HG02970 (cell line): ENCODE measurements around the gene NXPH3.

Source experiments
- ATAC-seq: cut with Tn5 transposase; IDR thresholded peaks from one replicate; pipeline ENCODE4 v1.9.1; 2021; ENCODE audit warnings: mild to moderate bottlenecking, moderate library complexity, moderate number of reproducible peaks; ENCODE audit not compliant: unreplicated experiment, low FRiP score

Gene NXPH3

DNA sequence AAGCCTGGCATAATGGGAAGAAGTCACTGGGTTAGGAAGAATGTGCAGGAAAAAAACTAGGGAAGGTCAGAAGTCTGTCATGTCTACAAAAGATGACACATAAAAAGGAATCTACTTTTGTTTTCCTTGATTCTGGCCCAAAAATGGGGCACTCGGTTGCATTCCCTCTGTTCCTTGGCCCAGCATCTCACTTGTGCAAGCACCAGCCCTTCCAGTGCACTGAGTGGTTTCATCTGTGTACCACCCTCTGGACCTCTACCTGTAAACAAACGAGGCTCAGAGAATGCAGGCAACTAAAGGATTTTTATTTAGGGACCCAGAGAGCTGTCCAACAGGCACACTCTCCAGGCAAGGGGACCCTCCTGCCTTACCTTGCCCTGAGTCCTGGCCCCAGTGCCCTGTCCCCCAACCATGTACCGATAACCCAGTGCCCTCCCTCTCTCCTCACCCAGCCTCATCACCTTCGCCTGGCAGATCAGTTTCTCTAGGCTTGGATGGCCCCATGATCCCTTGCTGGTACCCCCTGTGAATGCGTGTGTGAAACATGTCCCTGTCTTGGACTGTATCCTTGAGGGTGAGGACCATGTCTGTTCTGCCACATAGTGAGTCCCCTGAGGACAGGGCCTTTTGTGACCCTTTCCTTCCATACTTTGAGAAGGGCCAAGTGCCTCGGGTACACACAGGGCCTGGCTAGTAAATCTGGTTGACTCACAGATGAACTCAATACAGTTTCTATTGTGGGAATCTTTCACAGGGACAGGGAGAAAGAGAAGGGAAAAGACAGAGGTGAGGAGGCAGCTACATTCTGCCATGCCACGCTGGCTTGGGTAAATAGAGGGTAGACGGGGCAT lies 13.3 kb downstream of the NXPH3 start:
- no peak for ATAC-seq

GRCh38 chr17:49589577-49589927 lies 13.9 kb downstream of the NXPH3 start:
- no peak for ATAC-seq

DNA sequence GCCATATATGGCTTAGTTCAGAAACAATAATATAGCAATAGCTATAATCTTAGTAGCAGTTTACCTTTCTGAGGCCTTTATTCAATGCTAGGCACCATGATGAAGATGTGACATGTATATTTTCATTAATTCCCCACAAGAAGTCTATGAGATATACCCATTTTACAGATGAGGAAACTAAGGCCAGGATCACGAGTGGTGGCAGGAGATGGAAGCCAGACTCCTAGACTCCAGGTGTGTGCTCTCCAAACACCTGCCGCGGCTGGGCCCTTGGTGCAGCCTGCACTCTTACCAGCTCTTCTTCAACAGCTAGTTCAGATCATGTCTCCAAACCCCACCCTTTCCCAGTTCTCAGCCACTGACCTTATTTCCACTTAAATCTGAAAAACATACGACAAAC lies 15.2 kb downstream of the NXPH3 start:
- ATAC-seq, result no peak

- ATAC-seq, result no peak
These were observed 16.6 kb downstream of the NXPH3 start for GRCh38 chr17:49592263-49592662.

GRCh38 chr17:49595328-49595727 lies 19.7 kb downstream of the NXPH3 start:
- ATAC-seq, result no peak

DNA sequence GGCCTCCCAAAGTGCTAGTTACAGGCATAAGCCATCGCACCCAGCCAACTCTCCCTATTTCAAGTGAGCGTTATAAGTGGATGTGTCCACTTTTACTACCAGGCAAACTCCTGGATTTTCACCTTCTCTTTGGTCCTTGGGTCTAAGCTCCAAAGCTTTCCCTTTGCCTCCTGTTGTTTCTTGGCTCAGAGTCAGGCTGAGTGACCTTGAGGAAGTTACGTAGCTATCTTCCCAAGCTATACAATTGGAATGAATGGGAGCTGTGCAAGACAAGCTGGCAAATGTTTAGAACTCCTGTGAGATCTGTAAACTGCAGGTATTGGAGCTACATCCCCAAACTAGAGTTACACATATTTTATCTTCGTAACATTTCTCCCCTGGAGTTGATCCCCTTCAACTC lies 20.3 kb downstream of the NXPH3 start:
- ATAC-seq, result no peak

DNA sequence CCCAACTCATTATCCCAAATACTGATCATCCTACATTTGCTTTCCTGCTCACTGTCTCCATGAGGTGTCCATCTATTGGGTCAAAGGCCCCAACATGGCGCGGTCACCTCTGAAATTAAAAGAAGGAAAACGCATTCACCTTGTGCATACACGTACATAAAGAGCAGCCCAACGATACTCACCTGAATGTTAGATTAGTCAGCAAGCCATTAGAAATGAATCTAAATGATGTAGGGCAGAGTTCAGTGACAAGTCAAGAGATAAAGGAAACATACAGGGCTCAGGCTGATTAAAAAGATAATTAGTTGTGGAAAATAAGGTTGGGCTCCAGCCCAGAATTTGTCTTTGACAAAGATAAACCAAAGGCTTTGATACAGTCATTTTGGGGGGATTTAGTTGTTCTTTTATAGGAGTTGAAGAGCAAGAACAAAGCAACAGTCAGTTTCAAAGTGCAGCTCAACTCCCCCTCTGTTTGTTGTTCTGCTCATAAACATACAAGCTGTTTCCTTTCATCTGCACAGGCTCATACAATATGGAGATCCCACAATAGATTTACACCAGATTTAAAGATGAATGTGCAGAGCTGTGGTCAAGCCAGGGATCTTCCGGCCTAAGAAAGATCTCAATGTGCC lies 21.1 kb downstream of the NXPH3 start:
- no peak for ATAC-seq

DNA sequence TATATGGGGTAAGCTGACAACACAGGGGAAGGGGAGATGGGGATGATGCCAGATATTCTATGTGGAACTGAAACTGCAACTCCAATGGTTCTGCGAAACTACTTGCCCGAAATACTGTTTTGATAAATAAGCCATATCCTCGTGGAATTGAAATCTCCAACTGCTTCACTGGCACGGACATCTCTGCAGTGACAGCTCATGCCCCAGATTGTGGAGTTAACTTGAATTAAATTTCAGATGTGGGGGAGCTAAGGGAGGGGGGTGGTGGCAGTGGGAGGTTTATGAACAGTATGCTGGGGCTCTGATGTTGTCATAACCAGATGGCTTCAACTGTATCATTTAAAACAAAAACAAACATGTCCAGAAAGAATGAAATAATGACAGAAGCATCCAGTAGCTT lies 21.8 kb downstream of the NXPH3 start:
- no peak for ATAC-seq

DNA sequence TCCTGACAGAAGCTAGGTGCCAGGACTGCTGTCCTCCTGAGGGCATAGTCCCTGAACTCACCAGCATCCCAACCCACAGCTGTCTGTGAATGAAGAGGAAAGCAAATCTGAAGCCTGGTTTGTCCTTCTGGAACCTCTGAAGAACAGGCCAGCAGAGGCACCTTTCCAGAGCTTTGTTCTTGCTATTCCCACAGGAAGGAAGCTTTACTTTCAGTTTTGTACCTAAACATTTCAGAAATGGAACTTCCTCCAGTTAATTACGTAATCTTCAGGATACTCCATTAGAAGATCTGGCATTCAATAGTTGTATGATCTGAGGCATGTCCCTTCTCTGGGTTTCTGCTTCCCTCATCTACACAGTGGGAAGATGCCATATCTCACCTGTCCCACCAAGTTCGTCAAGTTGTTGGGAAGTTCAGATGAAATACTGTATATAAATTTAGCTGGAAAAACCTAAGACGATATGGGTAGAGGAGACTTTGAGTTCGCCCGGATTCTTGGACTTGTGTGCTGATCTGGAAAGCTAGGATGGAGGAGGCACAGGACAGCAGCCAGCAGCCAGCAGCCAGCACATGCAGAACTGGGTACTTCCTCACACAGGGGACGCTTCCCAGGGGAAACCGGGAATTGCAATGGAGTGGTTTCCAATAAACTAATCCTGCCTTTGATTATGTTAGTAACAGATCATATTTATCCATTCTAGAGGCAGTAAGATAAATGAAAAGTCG lies 22.4 kb downstream of the NXPH3 start:
- no peak for ATAC-seq

- ATAC-seq, result no peak
These were observed 23.2 kb downstream of the NXPH3 start for GRCh38 chr17:49598918-49599317.

GRCh38 chr17:49600949-49601348 lies 25.3 kb downstream of the NXPH3 start:
- no peak for ATAC-seq

GRCh38 chr17:49602783-49603182 lies 27.1 kb downstream of the NXPH3 start:
- ATAC-seq, result no peak

DNA sequence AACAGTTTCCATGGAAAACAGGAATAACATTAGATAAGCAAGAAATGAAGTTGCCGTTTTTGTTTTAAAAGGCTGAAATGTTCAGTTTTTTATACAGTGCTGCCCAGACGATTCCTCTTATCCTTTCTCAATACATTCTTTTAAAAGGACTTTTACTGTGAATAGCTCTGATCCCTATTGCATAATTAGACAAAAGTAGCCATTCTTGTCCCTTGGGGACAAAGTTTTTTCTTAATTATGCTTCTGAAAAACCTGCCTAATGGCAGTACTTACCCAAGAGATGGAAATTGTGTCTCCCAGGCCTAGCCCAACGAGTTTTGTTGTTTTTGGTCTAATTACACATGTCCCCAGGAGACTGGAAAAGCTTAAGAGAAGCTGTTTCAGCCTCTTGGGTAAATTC lies 27.6 kb downstream of the NXPH3 start:
- no peak for ATAC-seq

DNA sequence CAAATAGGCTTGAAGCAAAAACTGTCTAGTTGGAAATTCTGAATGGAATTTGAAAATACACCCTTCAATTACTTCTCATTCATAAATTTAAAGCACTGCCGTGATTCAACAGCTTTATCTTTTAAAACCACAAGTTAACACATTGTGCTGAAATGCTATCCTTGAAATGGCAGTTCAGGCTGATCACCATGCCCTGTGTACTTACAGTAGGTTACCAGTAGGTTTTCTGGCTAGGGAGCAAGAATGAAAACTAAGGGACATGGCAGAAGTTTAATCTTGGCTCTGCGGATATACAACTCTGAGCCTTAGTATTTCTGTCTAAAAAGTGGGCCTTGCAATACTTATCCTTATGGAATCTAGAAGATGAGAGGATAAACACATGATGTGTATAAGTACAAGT lies 28.0 kb downstream of the NXPH3 start:
- no peak for ATAC-seq

GRCh38 chr17:49604314-49604869 lies 28.7 kb downstream of the NXPH3 start:
- no peak for ATAC-seq

DNA sequence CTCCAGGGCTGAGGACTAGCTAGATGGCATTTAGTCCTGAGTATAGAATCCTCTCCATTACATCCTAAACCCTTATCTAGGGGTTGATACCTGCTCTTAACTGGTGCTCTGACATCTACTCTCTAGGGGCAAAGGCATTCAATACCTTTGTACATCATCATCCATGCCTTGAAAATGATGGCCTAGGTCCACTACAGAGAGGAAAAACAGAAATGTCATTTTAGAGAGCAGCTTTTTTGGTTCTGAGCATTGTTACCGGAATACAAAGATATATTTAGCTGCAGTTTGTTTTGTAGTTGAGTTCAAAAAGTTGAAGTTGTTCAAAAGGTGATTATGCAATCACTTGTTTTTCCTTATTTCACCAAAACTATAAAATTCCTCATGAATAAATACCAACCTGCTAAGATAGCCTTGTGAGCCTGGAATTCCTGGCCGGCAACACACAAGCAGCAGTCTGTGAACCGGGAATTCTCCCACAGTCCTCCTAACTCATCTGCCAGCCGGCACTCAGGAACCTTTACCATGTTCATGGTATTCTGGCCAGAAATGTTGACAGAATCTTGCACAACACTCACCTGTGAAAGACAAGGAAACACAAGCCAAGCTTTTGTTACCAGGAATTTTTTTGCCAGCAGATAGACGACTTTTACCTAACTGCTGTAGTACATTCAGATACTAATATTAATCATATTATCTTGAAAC lies 35.4 kb downstream of the NXPH3 start:
- no peak for ATAC-seq

DNA sequence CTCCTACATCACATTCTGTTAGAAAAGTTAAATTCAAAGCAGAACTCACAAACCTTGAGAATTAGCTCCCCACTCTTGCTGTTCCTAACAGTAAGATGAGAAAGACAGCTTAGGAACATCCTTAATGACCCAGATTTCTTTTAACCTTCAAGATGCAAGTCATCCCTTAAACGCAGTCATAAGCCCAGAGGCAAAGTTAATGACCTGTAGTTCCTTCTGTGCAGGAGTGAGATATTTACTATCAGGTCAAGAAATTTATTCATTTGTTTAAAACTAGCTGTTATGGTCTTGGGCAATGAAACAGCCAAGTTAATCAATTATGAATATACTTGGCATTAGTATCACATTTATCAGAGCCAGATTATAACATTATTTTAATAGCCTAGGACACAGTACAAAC lies 37.1 kb downstream of the NXPH3 start:
- no peak for ATAC-seq

- ATAC-seq, result no peak
These were observed 37.6 kb downstream of the NXPH3 start for GRCh38 chr17:49613182-49613800.

GRCh38 chr17:49616086-49616485 lies 40.4 kb downstream of the NXPH3 start:
- no peak for ATAC-seq

DNA sequence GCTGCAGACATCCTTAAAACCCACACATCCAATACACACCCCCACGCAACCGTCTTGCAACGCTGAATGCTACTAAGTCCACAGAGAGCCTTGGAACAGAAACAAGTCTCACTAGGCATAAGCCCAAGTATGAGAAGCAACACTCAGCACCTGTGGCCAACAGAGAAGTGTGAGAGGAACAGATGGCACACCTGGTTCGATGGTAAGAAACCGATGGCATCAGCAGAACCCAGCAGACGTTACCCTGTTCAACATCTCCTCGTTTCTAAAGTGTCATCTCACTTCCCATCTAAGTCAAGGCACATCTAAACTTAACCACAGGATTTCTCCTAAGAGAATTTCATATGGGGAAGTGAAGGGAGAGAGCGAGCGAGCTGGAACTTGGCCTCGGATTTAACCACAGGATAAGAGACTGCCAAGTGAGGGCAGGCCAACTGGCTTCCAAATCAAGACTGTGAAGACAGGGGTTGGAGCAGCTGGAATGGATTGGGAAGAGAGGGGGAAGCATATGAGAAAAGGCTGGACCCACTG lies 41.0 kb downstream of the NXPH3 start:
- ATAC-seq, result no peak
